GM11168 (cell line): ENCODE data around the gene ASCL2.

ENCODE experiments used
- in situ Hi-C: fragments of 300-500 bp; cut with MboI; formaldehyde crosslinking; loops from one replicate; pipeline ENCODE4 v1.12.0; 2022; ENCODE audit warnings: low sequenced_read_pairs; ENCODE audit not compliant: unreplicated experiment

The ASCL2 gene

GRCh38 chr11:2299773-2300172 lies 29.4 kb upstream of the ASCL2 start:
- in situ Hi-C loops: loop anchor here (5.0 to 25.0 kb wide), 2 partner anchors 123 to 588 kb away; partner anchors contain the start of gene CDKN1C

GRCh38 chr11:2298795-2299761 lies 28.7 kb upstream of the ASCL2 start:
- in situ Hi-C loops: loop anchor here (5.0 to 25.0 kb wide), 2 partner anchors 123 to 588 kb away; partner anchors contain the start of gene CDKN1C

- in situ Hi-C loops: loop anchor here (5.0 to 25.0 kb wide), 2 partner anchors 124 to 589 kb away; partner anchors contain the start of gene CDKN1C
Observed at GRCh38 chr11:2298131-2298794, 27.9 kb upstream of the ASCL2 start.

GRCh38 chr11:2297623-2298030 lies 27.2 kb upstream of the ASCL2 start:
- in situ Hi-C loops: loop anchor here (5.0 to 25.0 kb wide), 2 partner anchors 125 to 590 kb away; partner anchors contain the start of gene CDKN1C

GRCh38 chr11:2296913-2297622 lies 26.7 kb upstream of the ASCL2 start:
- in situ Hi-C loops: loop anchor here (5.0 to 25.0 kb wide), 2 partner anchors 125 to 590 kb away; partner anchors contain the start of gene CDKN1C

DNA sequence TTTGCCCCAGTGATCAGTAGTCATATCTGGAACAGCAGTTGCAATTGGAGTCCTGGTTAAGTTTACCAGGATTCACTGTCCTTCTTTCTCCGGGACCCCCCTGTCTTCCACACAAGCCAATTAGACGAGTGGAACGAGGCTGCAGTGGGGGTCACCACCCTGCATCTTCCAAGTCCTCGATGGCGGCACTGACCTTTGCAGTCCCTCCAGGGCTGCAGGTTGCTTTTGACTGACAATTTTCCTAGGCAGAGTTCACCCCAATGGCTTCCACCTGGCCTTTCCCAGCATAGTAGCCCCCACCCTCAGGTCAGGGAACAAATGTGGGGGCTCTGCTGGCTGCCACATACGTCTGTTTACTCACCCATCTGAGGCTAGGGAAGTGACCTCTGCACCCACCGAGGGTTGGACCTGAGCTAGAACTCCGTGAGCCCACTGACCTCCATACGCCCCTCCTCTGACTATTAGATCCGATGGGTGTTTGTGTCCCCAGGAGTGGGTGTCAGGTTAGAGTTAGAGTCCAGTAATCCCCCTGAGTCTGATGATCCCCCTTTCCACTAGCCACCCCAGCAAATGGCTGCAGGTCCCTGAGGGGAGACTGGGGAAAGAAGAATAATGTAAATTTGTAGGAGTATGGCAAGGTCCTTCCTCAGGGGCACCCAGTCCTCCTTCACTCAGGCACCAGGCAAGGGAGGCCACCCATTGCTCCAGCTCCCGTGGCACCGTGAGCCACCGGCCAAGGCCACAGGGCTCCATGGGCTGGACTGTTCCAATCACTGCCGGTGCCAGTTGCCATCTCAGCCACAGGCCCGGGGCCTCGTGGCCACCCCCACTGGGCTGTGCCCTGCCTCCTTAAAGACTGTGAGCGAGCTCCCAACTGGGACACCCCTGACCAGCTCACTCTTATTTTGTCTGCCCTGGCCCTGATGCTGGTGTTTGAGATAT lies 25.9 kb upstream of the ASCL2 start:
- in situ Hi-C loops: loop anchor here (5.0 to 25.0 kb wide), 2 partner anchors 126 to 591 kb away; partner anchors contain the start of gene CDKN1C

DNA sequence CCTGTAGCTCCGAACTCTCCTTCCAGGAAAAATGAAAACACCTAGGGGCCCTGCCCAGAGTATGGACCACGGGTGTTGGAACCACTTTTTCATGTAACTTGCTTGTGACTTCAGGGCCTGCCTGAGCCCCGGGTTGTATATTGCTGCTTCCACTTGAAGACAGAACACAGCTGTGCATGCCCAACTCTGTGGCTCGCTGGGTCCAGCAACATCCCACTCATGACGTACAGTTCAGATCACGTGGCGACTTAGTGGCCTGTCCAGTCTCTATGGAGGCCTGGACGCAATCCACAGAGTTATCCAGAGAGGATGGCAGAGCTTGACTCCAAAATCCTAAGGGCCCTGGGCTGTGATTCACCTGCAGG lies 24.5 kb upstream of the ASCL2 start:
- in situ Hi-C loops: loop anchor here (5.0 to 25.0 kb wide), 2 partner anchors 127 to 592 kb away; partner anchors contain the start of gene CDKN1C

- in situ Hi-C loops: loop anchor here (25.0 kb wide), 1 partner anchor 593 kb away; the partner anchor contains the start of gene CDKN1C
Observed at GRCh38 chr11:2293984-2294925, 23.9 kb upstream of the ASCL2 start.

- in situ Hi-C loops: loop anchor here (25.0 kb wide), 1 partner anchor 594 kb away; the partner anchor contains the start of gene CDKN1C
Observed at GRCh38 chr11:2293531-2293971, 23.2 kb upstream of the ASCL2 start.

DNA sequence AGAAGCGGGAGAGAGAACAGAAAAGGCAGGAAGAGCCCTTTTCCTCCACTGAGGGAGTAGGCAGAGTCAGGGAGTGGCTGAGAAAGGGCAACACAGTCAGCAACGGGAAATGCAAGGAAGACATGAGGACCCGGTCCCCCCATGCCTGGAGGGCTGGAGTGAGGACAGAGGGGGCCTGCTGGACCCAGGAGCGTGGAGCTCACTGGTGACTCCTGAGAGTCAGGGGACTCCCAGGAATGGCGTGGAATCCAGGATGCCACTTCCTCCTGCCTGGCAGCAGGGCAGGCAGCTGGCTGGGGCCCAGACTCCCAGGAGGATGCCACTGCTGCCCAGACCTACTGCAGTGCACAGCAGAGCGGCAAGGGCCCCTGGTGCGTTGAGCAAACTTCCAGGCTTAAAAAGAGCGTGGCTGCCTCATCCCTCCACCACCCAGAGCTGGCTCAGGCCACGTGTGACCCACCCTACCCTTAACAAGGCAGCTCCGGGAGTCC lies 20.0 kb upstream of the ASCL2 start:
- in situ Hi-C loops: loop anchor here (25.0 kb wide), 1 partner anchor 597 kb away; the partner anchor contains the start of gene CDKN1C

DNA sequence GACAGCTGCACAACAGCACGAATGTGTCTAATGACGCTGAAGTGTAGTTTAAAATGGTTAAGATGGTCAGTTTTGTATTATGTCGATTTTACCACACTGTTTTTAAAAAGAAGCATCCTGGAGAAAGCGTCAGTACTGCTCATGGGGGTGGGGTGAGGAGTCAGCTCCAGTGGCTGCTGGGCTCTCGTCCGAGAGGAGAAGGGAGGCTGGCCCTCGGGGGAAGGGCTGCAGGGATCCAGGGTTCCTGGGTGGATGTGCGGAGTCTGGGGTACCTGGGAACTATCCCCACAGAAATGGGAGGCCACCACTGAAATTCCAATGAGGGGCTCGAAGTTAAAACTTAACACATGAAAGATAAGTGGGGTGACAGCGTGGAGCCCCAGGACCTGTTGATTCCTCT lies 19.5 kb upstream of the ASCL2 start:
- in situ Hi-C loops: loop anchor here (25.0 kb wide), 1 partner anchor 597 kb away; the partner anchor contains the start of gene CDKN1C

- in situ Hi-C loops: loop anchor here (25.0 kb wide), 1 partner anchor 598 kb away; the partner anchor contains the start of gene CDKN1C
Observed at GRCh38 chr11:2289350-2289749, 19.0 kb upstream of the ASCL2 start.

GRCh38 chr11:2287091-2287490 lies 16.7 kb upstream of the ASCL2 start:
- in situ Hi-C loops: loop anchor here (25.0 kb wide), 1 partner anchor 600 kb away; the partner anchor contains the start of gene CDKN1C

DNA sequence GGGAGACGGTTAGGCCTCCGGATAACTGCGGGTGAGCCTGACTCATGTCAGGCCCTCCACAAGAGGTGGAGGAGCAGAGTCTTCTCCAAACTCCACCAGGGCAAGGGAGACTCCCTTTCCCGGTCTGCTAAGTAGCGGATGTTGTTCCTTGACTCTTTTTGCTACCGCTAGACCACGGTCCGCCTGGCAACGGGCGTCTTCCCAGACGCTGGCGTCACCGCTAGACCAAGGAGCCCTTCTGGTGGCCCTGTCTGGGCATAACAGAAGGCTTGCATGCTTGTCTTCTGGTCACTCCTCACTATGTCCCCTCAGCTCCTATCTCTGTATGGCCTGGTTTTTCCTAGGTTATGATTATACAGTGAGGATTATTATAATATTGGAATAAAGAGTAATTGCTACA lies 16.0 kb upstream of the ASCL2 start:
- in situ Hi-C loops: loop anchor here (25.0 kb wide), 1 partner anchor 601 kb away; the partner anchor contains the start of gene CDKN1C

GRCh38 chr11:2280208-2280607 lies 9.8 kb upstream of the ASCL2 start:
- in situ Hi-C loops: loop anchor here (25.0 kb wide), 1 partner anchor 607 kb away; the partner anchor contains the start of gene CDKN1C

GRCh38 chr11:2277933-2278523 lies 7.6 kb upstream of the ASCL2 start:
- in situ Hi-C loops: loop anchor here (25.0 kb wide), 1 partner anchor 609 kb away; the partner anchor contains the start of gene CDKN1C

DNA sequence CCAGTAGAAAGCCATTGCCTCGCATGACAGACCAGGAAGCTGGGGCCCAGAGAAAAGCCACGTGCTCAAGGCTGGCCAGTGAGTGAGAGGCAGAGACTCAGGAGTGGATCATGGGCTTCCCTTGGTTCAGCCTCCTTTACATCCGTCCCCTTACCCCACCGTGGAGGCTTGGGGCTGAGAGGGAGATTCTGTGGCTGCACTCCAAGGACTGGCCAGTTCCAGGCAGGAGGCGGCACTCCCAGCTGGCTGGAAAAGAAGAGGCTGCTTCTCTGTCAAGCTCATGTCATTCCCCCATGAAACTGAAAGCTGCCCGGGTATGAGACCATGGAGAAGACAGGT lies 6.6 kb upstream of the ASCL2 start:
- in situ Hi-C loops: loop anchor here (25.0 kb wide), 1 partner anchor 610 kb away; the partner anchor contains the start of gene CDKN1C
